Ovary (tissue), 3 donors: Measurements from ENCODE around the gene IL1RAPL1.

ENCODE experiments used
- CTCF ChIP-seq, 3 donors: fragments of 450-650 bp in 2 of 3; fragments of 200-600 bp in 1 of 3; IDR thresholded peaks; one replicate each; pipeline versions ENCODE4 v1.5.1 to v1.8.0; 2016 to 2022; ENCODE audit warnings: antibody characterized with exemption in 3 of 3, mild to moderate bottlenecking in 1 of 3
- EP300 ChIP-seq: sonication (generic); formaldehyde crosslinking; IDR thresholded peaks from one replicate; pipeline ENCODE4 v1.6.1; 2017; ENCODE audit warnings: antibody characterized with exemption
- POLR2A ChIP-seq: fragments of 450-650 bp; IDR thresholded peaks from one replicate; pipeline ENCODE4 v1.6.1; 2017; ENCODE audit warnings: antibody characterized with exemption, mild to moderate bottlenecking, moderate library complexity
- donor health status: DM: no; HTN: no; CAD: no.

GRCh38 chrX:28922106-28922505, 334.9 kb downstream of the IL1RAPL1 start:
- TF ChIP-seq POLR2A, result no peak
- TF ChIP-seq CTCF (IDR thresholded peaks at IDR 0.05), result no peak
- no peak for TF ChIP-seq EP300
